GM19025 (cell line): ENCODE data around the gene TLCD5.

Experiments used
- ATAC-seq: cut with Tn5 transposase; IDR thresholded peaks from one replicate; pipeline ENCODE4 v1.9.1; 2021; ENCODE audit warnings: mild to moderate bottlenecking, low read depth, moderate library complexity; ENCODE audit not compliant: unreplicated experiment

Gene TLCD5

GRCh38 chr11:120372296-120372695 is 47.2 kb downstream of the TLCD5 start:
- ATAC-seq, result no peak

GRCh38 chr11:120375076-120375475 is 50.0 kb downstream of the TLCD5 start:
- ATAC-seq, result no peak

- ATAC-seq, result no peak
Observed at GRCh38 chr11:120376547-120377182, 51.6 kb downstream of the TLCD5 start.

DNA sequence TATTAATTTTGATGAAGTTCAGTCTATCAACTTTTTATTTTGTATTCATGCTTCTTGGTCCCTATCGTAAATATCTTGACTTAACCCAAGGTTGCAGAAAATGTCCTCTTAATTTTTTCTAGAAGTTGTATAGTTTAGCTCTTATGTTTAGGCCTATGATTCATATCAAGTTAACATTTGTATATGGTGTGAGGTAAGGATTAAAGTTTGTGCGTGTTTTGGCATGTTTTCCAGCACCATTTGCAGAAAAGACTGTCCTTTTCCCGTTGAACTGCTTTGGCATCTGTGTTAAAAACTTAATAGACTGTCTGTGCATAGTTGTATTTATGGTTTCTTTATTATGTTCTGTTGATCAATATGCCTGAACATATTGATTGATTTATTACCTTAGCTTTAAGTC is 53.4 kb downstream of the TLCD5 start:
- no peak for ATAC-seq

DNA sequence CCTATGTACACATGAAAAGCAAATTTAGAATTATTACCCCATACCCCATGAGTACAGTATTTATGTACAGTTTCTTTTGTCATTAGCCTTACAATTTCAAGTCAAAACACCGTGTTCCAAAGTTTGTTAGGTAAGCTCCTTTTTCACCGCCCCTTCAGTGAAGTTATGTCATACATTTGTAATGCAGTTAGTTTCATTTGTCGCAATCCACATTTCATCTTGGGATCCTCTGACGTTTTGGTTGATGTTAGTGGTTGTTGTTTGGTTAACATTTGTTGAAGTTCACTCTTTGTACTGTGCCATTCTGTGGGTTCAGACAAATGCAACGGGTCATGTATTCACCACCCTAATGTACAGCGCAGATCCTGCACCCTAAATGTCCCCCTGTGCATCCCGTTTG is 56.3 kb downstream of the TLCD5 start:
- no peak for ATAC-seq
